Trophoblast cell (in vitro differentiated cells and primary cell): Measurements from ENCODE around the gene ALK.

ENCODE experiments used
- DNase-seq, 2 donors: peaks; one replicate each; pipeline ENCODE4 v3.0.0-alpha.2; 2016
- H2AFZ ChIP-seq: 2 replicates; pipeline ENCODE4 v1.6.1; 2013; ENCODE audit warnings: low read length, moderate library complexity, mild to moderate bottlenecking; ENCODE audit not compliant: insufficient read depth, poor library complexity
- H2AK5ac ChIP-seq: 2 replicates; pipeline ENCODE4 v1.6.1; 2013; ENCODE audit warnings: mild to moderate bottlenecking, low read length
- H2BK120ac ChIP-seq: 2 replicates; pipeline ENCODE4 v1.6.1; 2013; ENCODE audit warnings: low read length, mild to moderate bottlenecking, moderate library complexity; ENCODE audit not compliant: insufficient read depth, poor library complexity
- H2BK12ac ChIP-seq: 2 replicates; pipeline ENCODE4 v1.6.1; 2013; ENCODE audit warnings: mild to moderate bottlenecking, low read length, moderate library complexity
- H2BK5ac ChIP-seq: 2 replicates; pipeline ENCODE4 v1.6.1; 2013; ENCODE audit warnings: low read length, low read depth, moderate library complexity, mild to moderate bottlenecking; ENCODE audit not compliant: poor library complexity
- H3K14ac ChIP-seq: 2 replicates; pipeline ENCODE4 v1.6.1; 2013; ENCODE audit warnings: mild to moderate bottlenecking, low read length
- H3K18ac ChIP-seq: 2 replicates; pipeline ENCODE4 v1.6.1; 2013; ENCODE audit warnings: mild to moderate bottlenecking, low read length
- H3K23ac ChIP-seq: 2 replicates; pipeline ENCODE4 v1.6.1; 2013; ENCODE audit warnings: low read length
- H3K27ac ChIP-seq: 2 replicates; pipeline ENCODE4 v1.5.1; 2013; ENCODE audit warnings: low read depth, mild to moderate bottlenecking, inconsistent platforms, low read length, moderate library complexity
- H3K27me3 ChIP-seq: 2 replicates; pipeline ENCODE4 v1.6.1; 2013; ENCODE audit warnings: inconsistent platforms, mild to moderate bottlenecking, low read length, moderate library complexity; ENCODE audit not compliant: insufficient read depth
- H3K36me3 ChIP-seq, 2 experiments: 1 replicate in 1 of 2; 2 replicates in 1 of 2; pipeline ENCODE4 v1.6.1; 2013; ENCODE audit warnings: low read length in 2 of 2, mild to moderate bottlenecking in 2 of 2, moderate library complexity in 1 of 2; ENCODE audit not compliant: insufficient read depth in 2 of 2, control insufficient read depth in 1 of 2
- H3K4ac ChIP-seq: 2 replicates; pipeline ENCODE4 v1.6.1; 2013; ENCODE audit warnings: low read depth, mild to moderate bottlenecking, low read length, moderate library complexity
- H3K4me1 ChIP-seq, 2 experiments: 1 replicate in 1 of 2; 2 replicates in 1 of 2; pipeline ENCODE4 v1.6.1; 2013; ENCODE audit warnings: low read length in 2 of 2, mild to moderate bottlenecking in 2 of 2, moderate library complexity in 1 of 2; ENCODE audit not compliant: insufficient read depth in 2 of 2, control insufficient read depth in 1 of 2
- H3K4me2 ChIP-seq: 2 replicates; pipeline ENCODE4 v1.6.1; 2013; ENCODE audit warnings: inconsistent platforms, mild to moderate bottlenecking, low read length, moderate library complexity
- H3K4me3 ChIP-seq: 2 replicates; pipeline ENCODE4 v1.5.1; 2013; ENCODE audit warnings: mild to moderate bottlenecking, low read depth, low read length, inconsistent platforms
- H3K79me1 ChIP-seq: one replicate; pipeline ENCODE4 v1.6.1; 2013; ENCODE audit warnings: low read length
- H3K79me2 ChIP-seq: 2 replicates; pipeline ENCODE4 v1.6.1; 2013; ENCODE audit warnings: low read length, mild to moderate bottlenecking; ENCODE audit not compliant: control insufficient read depth, insufficient read depth, poor library complexity
- H3K9ac ChIP-seq: 2 replicates; pipeline ENCODE4 v1.6.1; 2013; ENCODE audit warnings: mild to moderate bottlenecking, low read length
- H3K9me3 ChIP-seq: 2 replicates; pipeline ENCODE4 v1.6.1; 2013; ENCODE audit warnings: low read depth, mild to moderate bottlenecking, control low read depth, inconsistent platforms, low read length; ENCODE audit not compliant: insufficient read depth
- H4K12ac ChIP-seq: 2 replicates; pipeline ENCODE4 v1.6.1; 2013; ENCODE audit warnings: low read depth, mild to moderate bottlenecking, low read length, moderate library complexity
- H4K8ac ChIP-seq: 2 replicates; pipeline ENCODE4 v1.6.1; 2013; ENCODE audit warnings: low read depth, mild to moderate bottlenecking, low read length, moderate library complexity
- H4K91ac ChIP-seq: one replicate; pipeline ENCODE4 v1.6.1; 2013; ENCODE audit warnings: low read depth, mild to moderate bottlenecking, low read length, moderate library complexity
- WGBS: extraction: QIAGEN DNeasy Blood & Tissue Kit; methylation state at CpG from one replicate; pipeline ENCODE4 v1.1.7; 2013; ENCODE audit warnings: missing lambda C conversion rate; ENCODE audit not compliant: insufficient read length, insufficient coverage; ENCODE audit errors: extremely low coverage; 5-methylcytosine and 5-hydroxymethylcytosine counted together

The ALK gene

GRCh38 chr2:29284671-29285070 is 636.7 kb downstream of the ALK start:
- H3K4ac ChIP-seq = no peak overlapping the region
- H3K27me3 ChIP-seq = no peaks in the 10 kb centered on the region
- H3K27ac ChIP-seq = no peak overlapping the region
- H3K79me2 ChIP-seq = no peaks in the 10 kb centered on the region
- no CpG with 5 or more reads among the region's 10 CpGs for whole genome bisulfite sequencing
- H3K36me3 ChIP-seq = no peaks in the 10 kb centered on the region
- H3K9ac ChIP-seq = no peak overlapping the region
- peaks cover 2% of the 10 kb centered on the region for H3K9me3 ChIP-seq
- H4K12ac ChIP-seq = no peak overlapping the region
- no peak overlapping the region for H4K91ac ChIP-seq
- H3K18ac ChIP-seq = no peak overlapping the region
- H2BK12ac ChIP-seq = no peak overlapping the region
- H2AK5ac ChIP-seq = no peak overlapping the region
- no peak overlapping the region for H3K4me3 ChIP-seq
- H3K23ac ChIP-seq = no peak overlapping the region
- no peaks in the 10 kb centered on the region for H3K79me1 ChIP-seq
- no peak overlapping the region for H2BK5ac ChIP-seq
- H4K8ac ChIP-seq = no peak overlapping the region
- no peak overlapping the region for H2AFZ ChIP-seq
- no peak overlapping the region for H3K4me2 ChIP-seq
- DNase-seq = no peak
- H2BK120ac ChIP-seq = no peak overlapping the region
- H3K14ac ChIP-seq = no peak overlapping the region
- no peaks in the 10 kb centered on the region for H3K4me1 ChIP-seq

GRCh38 chr2:29281916-29282247 is 639.5 kb downstream of the ALK start:
- Histone ChIP-seq H2BK5ac (no peak overlapping the region), H2BK120ac (no peak overlapping the region), H2AK5ac (no peak overlapping the region), H4K91ac (no peak overlapping the region), H3K23ac (no peak overlapping the region), H3K79me2 (no peaks in the 10 kb centered on the region), H3K9me3 (peaks cover 2% of the 10 kb centered on the region), H3K79me1 (no peaks in the 10 kb centered on the region), H3K4ac (no peak overlapping the region), H3K9ac (no peak overlapping the region), H3K36me3 (no peaks in the 10 kb centered on the region), H3K27me3 (no peaks in the 10 kb centered on the region), H3K18ac (no peak overlapping the region), H2BK12ac (no peak overlapping the region), H3K4me3 (no peak overlapping the region), H4K12ac (no peak overlapping the region), H3K14ac (no peak overlapping the region), H3K4me1 (no peaks in the 10 kb centered on the region), H3K4me2 (no peak overlapping the region), H3K27ac (no peak overlapping the region), H2AFZ (no peak overlapping the region), H4K8ac (no peak overlapping the region)
- no peak for DNase-seq
- WGBS = no CpG with 5 or more reads among the region's 3 CpGs

GRCh38 chr2:29281086-29281915 is 640.1 kb downstream of the ALK start:
- H2AK5ac ChIP-seq = no peak overlapping the region
- no peak overlapping the region for H3K23ac ChIP-seq
- no peaks in the 10 kb centered on the region for H3K4me1 ChIP-seq
- H4K12ac ChIP-seq = no peak overlapping the region
- no peak overlapping the region for H3K4me3 ChIP-seq
- no peak overlapping the region for H3K4ac ChIP-seq
- no peak overlapping the region for H3K14ac ChIP-seq
- no peak overlapping the region for H3K9ac ChIP-seq
- no peak overlapping the region for H3K4me2 ChIP-seq
- no peaks in the 10 kb centered on the region for H3K79me1 ChIP-seq
- no peak overlapping the region for H2AFZ ChIP-seq
- no peak overlapping the region for H3K18ac ChIP-seq
- no CpG with 5 or more reads among the region's 15 CpGs for WGBS
- no peaks in the 10 kb centered on the region for H3K36me3 ChIP-seq
- no peak overlapping the region for H4K8ac ChIP-seq
- no peaks in the 10 kb centered on the region for H3K27me3 ChIP-seq
- H2BK120ac ChIP-seq = no peak overlapping the region
- H4K91ac ChIP-seq = no peak overlapping the region
- no peak overlapping the region for H2BK12ac ChIP-seq
- DNase-seq = no peak
- H3K27ac ChIP-seq = no peak overlapping the region
- H3K79me2 ChIP-seq = no peaks in the 10 kb centered on the region
- peaks cover 2% of the 10 kb centered on the region for H3K9me3 ChIP-seq
- no peak overlapping the region for H2BK5ac ChIP-seq

- no CpG with 5 or more reads among the region's 9 CpGs for WGBS
- no peak overlapping the region for H2AFZ ChIP-seq
These were observed 642.4 kb downstream of the ALK start for GRCh38 chr2:29278966-29279365.

More at GRCh38 chr2:29278966-29279365, 642.4 kb downstream of the ALK start:
- Histone ChIP-seq H3K4me3 (no peak overlapping the region), H3K23ac (no peak overlapping the region), H4K8ac (no peak overlapping the region), H4K12ac (no peak overlapping the region), H3K27ac (no peak overlapping the region), H2AK5ac (no peak overlapping the region), H3K79me2 (no peaks in the 10 kb centered on the region), H3K4me2 (no peak overlapping the region), H3K9ac (no peak overlapping the region), H3K14ac (no peak overlapping the region), H4K91ac (no peak overlapping the region), H2BK5ac (no peak overlapping the region), H2BK12ac (no peak overlapping the region), H3K4me1 (no peaks in the 10 kb centered on the region), H2BK120ac (no peak overlapping the region), H3K9me3 (peaks cover 4% of the 10 kb centered on the region), H3K36me3 (no peaks in the 10 kb centered on the region), H3K79me1 (no peaks in the 10 kb centered on the region), H3K4ac (no peak overlapping the region), H3K27me3 (no peaks in the 10 kb centered on the region), H3K18ac (no peak overlapping the region)
- DNase-seq = no peak
